Osteocyte (in vitro differentiated cells): ENCODE results near the gene BMP2K. TPM values are rescaled to one million over a fixed set of nuclear protein-coding genes. Genes with fewer than 3 reads are reported as not detected.

ENCODE experiments used
- DNase-seq: peaks from one replicate; pipeline ENCODE4 v3.0.0; 2021; ENCODE audit warnings: mixed read lengths; ENCODE audit not compliant: unreplicated experiment; ENCODE audit errors: extremely low spot score
- H3K27ac Mint-ChIP-seq: one replicate; pipeline ENCODE4 v1.8.0; 2021; ENCODE audit warnings: mild to moderate bottlenecking, mixed read lengths; ENCODE audit not compliant: unreplicated experiment
- H3K27me3 Mint-ChIP-seq: one replicate; pipeline ENCODE4 v1.8.0; 2021; ENCODE audit warnings: mixed read lengths; ENCODE audit not compliant: unreplicated experiment
- H3K36me3 Mint-ChIP-seq: one replicate; pipeline ENCODE4 v1.8.0; 2021; ENCODE audit warnings: mixed read lengths; ENCODE audit not compliant: unreplicated experiment
- H3K4me1 Mint-ChIP-seq: one replicate; pipeline ENCODE4 v1.8.0; 2021; ENCODE audit warnings: mixed read lengths; ENCODE audit not compliant: unreplicated experiment
- H3K4me3 Mint-ChIP-seq: one replicate; pipeline ENCODE4 v1.8.0; 2021; ENCODE audit warnings: mild to moderate bottlenecking, moderate library complexity, mixed read lengths; ENCODE audit not compliant: unreplicated experiment
- H3K9me3 Mint-ChIP-seq: one replicate; pipeline ENCODE4 v1.8.0; 2021; ENCODE audit warnings: mixed read lengths; ENCODE audit not compliant: unreplicated experiment
- CTCF ChIP-seq: fragments of 200-600 bp; sonication (generic); IDR thresholded peaks from 2 replicates; pipeline ENCODE4 v1.5.0; 2021; ENCODE audit warnings: antibody characterized with exemption, mild to moderate bottlenecking, moderate library complexity
- total RNA-seq: library from RNA; stranded (reverse); gene quantifications from 2 replicates; pipeline ENCODE4 v1.2.1, GENCODE V29; 2021

Gene BMP2K
- total RNA-seq, 1 donor from 2014 or later = 19.5 TPM

- Mint-ChIP-seq H3K4me1 (no peaks in the 10 kb centered on the region), H3K4me3 (no peak overlapping the region), H3K27ac (no peak overlapping the region), H3K27me3 (no peaks in the 10 kb centered on the region), H3K9me3 (no peaks in the 10 kb centered on the region), H3K36me3 (peaks cover 29% of the 10 kb centered on the region)
- TF ChIP-seq CTCF = no peak
- DNase-seq = no peak
These were observed 93.9 kb downstream of the BMP2K start for GRCh38 chr4:78870056-78870455.

GRCh38 chr4:78876568-78877320 is 100.6 kb downstream of the BMP2K start:
- DNase-seq = no peak
- H3K4me1 Mint-ChIP-seq = no peaks in the 10 kb centered on the region

GRCh38 chr4:78878031-78878430 is 101.9 kb downstream of the BMP2K start:
- no peak for DNase-seq
- Mint-ChIP-seq H3K27ac (no peak overlapping the region), H3K4me1 (no peaks in the 10 kb centered on the region), H3K27me3 (no peaks in the 10 kb centered on the region), H3K9me3 (no peaks in the 10 kb centered on the region), H3K4me3 (no peak overlapping the region), H3K36me3 (peaks cover 12% of the 10 kb centered on the region)
- no peak for TF ChIP-seq CTCF

More at GRCh38 chr4:78876568-78877320, 100.6 kb downstream of the BMP2K start:
- H3K27me3 Mint-ChIP-seq = no peaks in the 10 kb centered on the region
- no peak overlapping the region for H3K4me3 Mint-ChIP-seq
- no peak for TF ChIP-seq CTCF
- H3K27ac Mint-ChIP-seq = no peak overlapping the region
- peaks cover 20% of the 10 kb centered on the region for H3K36me3 Mint-ChIP-seq
- no peaks in the 10 kb centered on the region for H3K9me3 Mint-ChIP-seq

- no peak for DNase-seq
- no peak overlapping the region for H3K27ac Mint-ChIP-seq
- peaks cover 8% of the 10 kb centered on the region for H3K36me3 Mint-ChIP-seq
- no peaks in the 10 kb centered on the region for H3K27me3 Mint-ChIP-seq
- H3K4me3 Mint-ChIP-seq = no peak overlapping the region
- no peak for TF ChIP-seq CTCF
- peaks cover 5% of the 10 kb centered on the region for H3K4me1 Mint-ChIP-seq
- no peaks in the 10 kb centered on the region for H3K9me3 Mint-ChIP-seq
These were observed 104.8 kb downstream of the BMP2K start for GRCh38 chr4:78880874-78881492.

- H3K4me1 Mint-ChIP-seq = peaks cover 5% of the 10 kb centered on the region
- TF ChIP-seq CTCF = no peak
- H3K4me3 Mint-ChIP-seq = no peak overlapping the region
- no peak for DNase-seq
- H3K9me3 Mint-ChIP-seq = no peaks in the 10 kb centered on the region
- peaks cover 22% of the 10 kb centered on the region for H3K36me3 Mint-ChIP-seq
- H3K27me3 Mint-ChIP-seq = no peaks in the 10 kb centered on the region
- H3K27ac Mint-ChIP-seq = no peak overlapping the region
These were observed 109.4 kb downstream of the BMP2K start for GRCh38 chr4:78885598-78885997.
